HUES64 (cell line): Measurements from ENCODE around the gene SULT1A3.

Experiments
- H3K27ac ChIP-seq: 2 replicates; pipeline ENCODE4 v1.7.0; 2013; ENCODE audit warnings: low read depth, low read length, inconsistent platforms
- H3K27me3 ChIP-seq: 2 replicates; pipeline ENCODE4 v1.6.1; 2013; ENCODE audit warnings: mild to moderate bottlenecking, low read length; ENCODE audit not compliant: insufficient read depth
- H3K36me3 ChIP-seq: 2 replicates; pipeline ENCODE4 v1.6.1; 2013; ENCODE audit warnings: mild to moderate bottlenecking, low read length; ENCODE audit not compliant: insufficient read depth
- H3K4me1 ChIP-seq: 2 replicates; pipeline ENCODE4 v1.6.1; 2013; ENCODE audit warnings: mild to moderate bottlenecking, low read length, moderate library complexity; ENCODE audit not compliant: insufficient read depth
- H3K4me3 ChIP-seq: 2 replicates; pipeline ENCODE4 v1.5.1; 2013; ENCODE audit warnings: mild to moderate bottlenecking, low read length, moderate library complexity
- H3K9ac ChIP-seq: 2 replicates; pipeline ENCODE4 v1.6.1; 2013; ENCODE audit warnings: mild to moderate bottlenecking, low read depth, low read length
- H3K9me3 ChIP-seq: 2 replicates; pipeline ENCODE4 v1.6.1; 2013; ENCODE audit warnings: low read depth, low read length; ENCODE audit not compliant: insufficient read depth
- WGBS: fragments of 150-250, 120-280 bp; methylation state at CpG from one replicate; pipeline ENCODE4 v1.1.7; 2013; ENCODE audit warnings: missing lambda C conversion rate; 5-methylcytosine and 5-hydroxymethylcytosine counted together

The SULT1A3 gene

DNA sequence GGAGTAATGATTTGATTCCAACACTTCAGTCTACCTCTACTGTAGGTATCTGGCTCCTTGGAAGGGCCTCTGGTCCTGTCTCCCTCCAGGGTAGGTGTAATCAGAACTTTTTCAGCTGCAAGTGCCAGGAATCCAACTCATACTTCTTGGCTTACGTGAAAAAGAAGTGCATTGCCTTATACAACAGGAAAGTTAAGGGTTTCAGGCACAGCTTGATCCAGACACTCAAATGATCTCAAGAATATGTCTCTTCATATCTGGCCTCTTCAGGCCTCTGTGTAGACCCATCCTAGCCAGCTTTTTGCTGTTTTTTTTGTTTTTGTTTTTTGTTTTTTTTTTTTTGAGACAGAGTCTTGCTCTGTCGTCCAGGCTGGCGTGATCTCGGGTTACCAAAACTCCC, 19.9 kb upstream of the SULT1A3 start:
- no peaks in the 10 kb centered on the region for H3K4me1 ChIP-seq
- no peak overlapping the region for H3K4me3 ChIP-seq
- H3K36me3 ChIP-seq: no peaks in the 10 kb centered on the region
- no peak overlapping the region for H3K27ac ChIP-seq
- no peaks in the 10 kb centered on the region for H3K9me3 ChIP-seq
- H3K27me3 ChIP-seq: peaks cover 18% of the 10 kb centered on the region
- H3K9ac ChIP-seq: no peak overlapping the region
- WGBS: 93% methylated on average over 4 of the region's 4 CpGs

DNA sequence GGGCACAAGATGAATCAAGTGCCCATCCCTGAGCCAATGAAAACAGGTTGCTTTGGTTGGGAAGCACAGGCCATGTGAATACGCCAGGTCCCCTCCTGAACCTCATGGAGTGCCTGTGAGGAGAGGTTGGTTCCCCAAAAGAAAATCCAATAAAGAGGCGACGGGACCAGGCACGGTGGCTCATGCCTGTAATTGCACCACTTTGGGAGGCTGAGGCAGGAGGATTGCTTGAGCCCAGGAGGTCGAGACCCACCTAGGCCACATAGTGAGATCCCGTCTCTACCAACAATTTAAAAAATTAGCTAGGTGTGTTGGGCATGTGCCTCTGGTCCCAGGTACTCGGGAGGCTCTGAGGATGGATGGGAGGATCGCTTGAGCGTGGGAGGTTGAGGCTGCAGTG, 19.1 kb upstream of the SULT1A3 start:
- 94% methylated on average over 8 of the region's 9 CpGs for WGBS
- no peak overlapping the region for H3K27ac ChIP-seq
- H3K9ac ChIP-seq: no peak overlapping the region
- H3K27me3 ChIP-seq: peaks cover 26% of the 10 kb centered on the region
- H3K4me1 ChIP-seq: no peaks in the 10 kb centered on the region
- no peaks in the 10 kb centered on the region for H3K9me3 ChIP-seq
- no peaks in the 10 kb centered on the region for H3K36me3 ChIP-seq
- H3K4me3 ChIP-seq: no peak overlapping the region

DNA sequence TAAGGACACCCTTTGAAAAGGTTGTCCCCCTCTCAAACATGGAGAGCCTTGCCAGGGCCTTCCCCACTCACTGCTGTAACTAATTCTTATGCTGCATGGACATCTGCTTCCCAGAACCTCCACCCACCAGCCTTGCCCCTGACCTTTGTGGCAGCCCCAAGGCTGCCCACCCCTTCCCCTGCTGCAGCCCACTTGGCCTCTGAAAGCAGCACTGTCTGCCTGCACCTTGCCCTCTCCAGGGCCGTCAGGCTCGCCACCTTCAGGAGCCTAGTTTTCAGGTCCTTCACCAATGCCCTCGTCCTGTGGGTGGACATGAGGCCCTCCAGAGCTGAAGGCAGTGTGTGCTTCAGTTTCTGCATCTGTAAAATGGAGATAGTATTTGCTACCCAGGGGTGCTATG, 18.3 kb upstream of the SULT1A3 start:
- Histone ChIP-seq H3K27ac (no peak overlapping the region), H3K4me1 (no peaks in the 10 kb centered on the region), H3K9ac (no peak overlapping the region), H3K4me3 (no peak overlapping the region), H3K36me3 (no peaks in the 10 kb centered on the region), H3K9me3 (no peaks in the 10 kb centered on the region), H3K27me3 (peaks cover 27% of the 10 kb centered on the region)
- 86% methylated on average over 3 of the region's 3 CpGs for WGBS

DNA sequence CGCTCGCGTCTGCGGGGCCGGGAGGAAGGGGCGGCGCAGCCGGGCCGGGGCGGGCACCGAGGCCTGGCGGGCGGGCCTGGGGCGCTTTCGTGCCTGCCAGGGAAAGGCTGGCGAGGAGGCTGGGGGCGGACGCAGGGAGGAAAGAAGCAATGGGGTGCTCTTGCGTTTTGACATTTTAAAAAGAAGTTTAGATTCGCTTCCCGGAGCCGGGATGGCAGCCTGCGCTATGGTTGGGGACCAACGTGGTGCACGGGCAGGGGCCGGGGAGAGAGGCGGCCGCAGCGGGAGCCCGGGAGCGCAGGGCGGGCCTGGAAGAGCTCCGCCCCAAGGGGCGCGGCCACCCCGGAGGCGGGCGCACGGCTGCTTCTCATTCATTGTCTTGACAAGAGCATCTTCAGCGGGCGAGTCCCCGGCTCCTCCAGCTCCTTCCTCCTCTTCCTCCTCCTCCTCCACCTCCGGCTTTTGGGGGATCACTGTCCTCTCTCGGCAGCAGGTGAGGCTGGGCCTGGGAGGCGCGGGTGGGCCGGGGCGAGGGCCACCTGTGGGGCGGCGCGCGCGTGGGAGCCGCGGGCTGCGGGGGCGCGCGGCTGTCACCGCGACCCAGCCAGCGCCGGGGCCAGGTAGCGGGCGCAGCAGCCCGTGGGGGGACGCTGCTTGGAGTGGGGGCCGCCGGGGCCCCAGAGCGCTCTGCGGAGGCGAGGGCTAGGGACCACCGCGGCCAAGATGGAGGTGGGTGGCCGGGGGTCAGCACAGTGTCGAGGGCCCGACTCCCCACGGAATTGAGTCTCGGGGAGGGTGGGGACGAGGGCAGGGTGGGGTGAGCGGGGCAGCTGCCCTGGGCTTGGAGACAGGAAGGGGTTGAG, 15.6 kb upstream of the SULT1A3 start, which contains the start of gene CORO1A:
CORO1A (plus strand) TSS at position 370 of the 863 bp plus-strand sequence. CDS start 1,608 bp downstream, outside the sequence.
- H3K9ac ChIP-seq: peak within 1 kb of the TSS; percentile 62; the same call in 1 of the 2 replicates
- H3K9me3 ChIP-seq: no peaks in the 10 kb centered on the region
- peak within 1 kb of the TSS; percentile 69 for H3K4me3 ChIP-seq
- no peaks in the 10 kb centered on the region for H3K4me1 ChIP-seq
- no peak within 1 kb of the TSS for H3K27ac ChIP-seq
- H3K27me3 ChIP-seq: peaks cover 27% of the 10 kb centered on the region
- 5% methylated on average over 81 of the region's 81 CpGs for WGBS
- no peaks in the 10 kb centered on the region for H3K36me3 ChIP-seq

DNA sequence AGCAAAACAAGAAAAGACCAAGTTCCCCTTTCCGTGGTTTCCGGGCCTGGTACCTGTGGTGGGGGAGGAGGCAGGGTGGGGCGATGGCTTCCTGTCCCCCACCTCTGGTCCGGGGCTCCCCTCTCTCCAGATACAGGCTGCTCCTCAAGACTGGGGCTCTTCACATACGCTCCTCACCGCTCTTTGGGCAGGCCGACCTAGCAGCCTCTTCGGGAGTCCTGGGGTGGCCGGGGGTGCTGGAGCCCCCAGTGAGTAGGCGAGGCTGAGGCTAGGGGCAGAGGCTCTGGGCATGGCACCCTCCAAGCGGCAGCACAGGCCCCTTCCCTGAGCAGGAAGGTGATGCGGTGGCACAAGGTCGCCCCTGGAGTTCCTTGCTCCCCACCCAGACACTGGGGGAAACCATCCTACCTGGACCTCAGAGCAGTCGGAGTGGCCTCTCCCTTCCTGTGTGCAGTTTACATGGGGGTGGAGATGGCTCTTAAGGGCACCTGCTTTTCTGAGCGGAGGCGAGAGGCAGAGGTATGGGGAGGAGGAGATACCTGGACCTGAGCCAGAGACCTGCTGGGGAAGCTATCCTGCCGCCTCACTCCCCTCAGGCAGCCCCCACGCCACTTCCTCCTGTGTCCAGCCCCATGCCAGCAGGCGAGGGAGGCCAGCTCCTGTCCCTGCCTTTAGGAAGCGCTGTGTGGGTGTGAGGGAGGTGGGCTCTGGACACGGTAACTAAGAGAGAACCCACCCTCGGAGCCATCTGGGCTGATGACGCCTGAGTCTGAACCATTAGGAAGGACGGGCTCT, 14.8 kb upstream of the SULT1A3 start:
- Histone ChIP-seq H3K9me3 (no peaks in the 10 kb centered on the region), H3K27ac (no peak overlapping the region), H3K36me3 (no peaks in the 10 kb centered on the region), H3K27me3 (peaks cover 27% of the 10 kb centered on the region), H3K4me3 (peak overlapping the region; percentile 69), H3K9ac (no peak overlapping the region), H3K4me1 (no peaks in the 10 kb centered on the region)
- 75% methylated on average over 24 of the region's 24 CpGs for WGBS

DNA sequence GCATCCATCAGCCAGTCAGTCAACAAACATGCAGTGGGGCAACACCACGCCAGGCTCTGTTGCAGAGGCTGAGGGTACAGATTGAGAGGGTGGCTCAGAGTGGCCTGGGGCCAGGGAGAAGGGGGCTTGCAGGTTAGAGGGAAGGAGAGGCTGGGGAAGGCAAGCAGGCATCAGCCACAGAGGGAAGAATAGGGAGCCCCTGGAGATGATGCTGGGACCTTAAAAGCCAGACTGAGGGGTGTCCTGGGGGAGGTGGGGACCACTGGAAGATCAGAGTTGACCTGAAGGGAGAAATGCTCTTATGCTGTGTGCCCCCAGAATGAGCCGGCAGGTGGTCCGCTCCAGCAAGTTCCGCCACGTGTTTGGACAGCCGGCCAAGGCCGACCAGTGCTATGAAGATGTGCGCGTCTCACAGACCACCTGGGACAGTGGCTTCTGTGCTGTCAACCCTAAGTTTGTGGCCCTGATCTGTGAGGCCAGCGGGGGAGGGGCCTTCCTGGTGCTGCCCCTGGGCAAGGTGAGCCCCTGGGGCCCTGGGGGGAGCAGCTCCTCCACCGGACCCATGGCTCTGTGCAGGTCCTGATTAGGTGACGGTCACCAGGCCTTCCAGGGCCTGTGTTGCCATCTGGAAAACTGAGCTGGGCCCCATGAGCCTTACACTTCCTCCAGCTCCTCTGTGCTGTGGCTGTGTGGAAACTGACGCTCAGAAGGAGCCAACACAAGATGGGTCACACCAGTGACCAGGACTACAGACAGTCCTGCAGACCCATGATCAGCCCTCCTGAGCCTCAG, 14.0 kb upstream of the SULT1A3 start:
- no peak overlapping the region for H3K27ac ChIP-seq
- peaks cover 27% of the 10 kb centered on the region for H3K27me3 ChIP-seq
- no peaks in the 10 kb centered on the region for H3K9me3 ChIP-seq
- H3K9ac ChIP-seq: no peak overlapping the region
- H3K36me3 ChIP-seq: no peaks in the 10 kb centered on the region
- H3K4me1 ChIP-seq: no peaks in the 10 kb centered on the region
- 89% methylated on average over 13 of the region's 13 CpGs for WGBS
- no peak overlapping the region for H3K4me3 ChIP-seq

DNA sequence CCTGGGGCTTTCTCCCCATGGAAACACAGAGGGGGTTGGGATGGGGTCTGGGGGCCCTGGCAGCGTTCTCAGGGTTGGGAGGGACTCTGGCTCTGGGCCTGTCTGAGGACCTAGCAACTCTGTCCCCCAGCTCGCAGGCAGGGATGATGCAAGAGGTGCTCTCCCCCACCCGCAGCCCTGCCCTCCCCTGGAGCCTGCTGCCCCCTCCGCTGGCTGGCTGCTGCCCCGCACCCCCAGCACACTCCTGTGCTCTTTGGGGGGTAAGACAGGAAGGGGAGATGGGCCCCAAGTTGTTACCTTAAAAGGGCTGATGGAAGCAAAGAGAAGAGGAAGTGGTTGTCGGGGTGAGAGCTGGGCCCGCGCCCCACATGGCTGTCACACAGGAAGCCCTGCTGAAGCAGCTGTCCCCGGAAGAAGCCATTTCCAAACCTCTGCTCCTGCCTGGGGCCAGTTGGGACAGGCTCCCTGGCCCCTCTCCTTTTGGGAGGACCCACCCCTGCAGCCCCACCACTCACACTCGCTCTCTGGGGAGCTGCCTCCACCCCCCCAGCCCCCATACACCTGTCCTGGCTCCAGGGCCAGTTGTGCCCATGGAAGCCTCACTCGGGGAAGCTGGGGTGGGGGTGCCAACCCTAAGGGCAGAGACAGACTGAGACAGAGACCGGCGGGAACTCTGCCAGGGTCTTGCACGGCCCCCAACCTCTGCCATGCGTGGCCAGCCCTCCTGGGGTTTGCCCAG, 13.2 kb upstream of the SULT1A3 start:
- Histone ChIP-seq H3K27me3 (peaks cover 27% of the 10 kb centered on the region), H3K9me3 (no peaks in the 10 kb centered on the region), H3K9ac (no peak overlapping the region; the same call in 1 of the 2 replicates), H3K36me3 (no peaks in the 10 kb centered on the region), H3K4me3 (no peak overlapping the region), H3K27ac (no peak overlapping the region), H3K4me1 (no peaks in the 10 kb centered on the region)
- 83% methylated on average over 15 of the region's 15 CpGs for WGBS

DNA sequence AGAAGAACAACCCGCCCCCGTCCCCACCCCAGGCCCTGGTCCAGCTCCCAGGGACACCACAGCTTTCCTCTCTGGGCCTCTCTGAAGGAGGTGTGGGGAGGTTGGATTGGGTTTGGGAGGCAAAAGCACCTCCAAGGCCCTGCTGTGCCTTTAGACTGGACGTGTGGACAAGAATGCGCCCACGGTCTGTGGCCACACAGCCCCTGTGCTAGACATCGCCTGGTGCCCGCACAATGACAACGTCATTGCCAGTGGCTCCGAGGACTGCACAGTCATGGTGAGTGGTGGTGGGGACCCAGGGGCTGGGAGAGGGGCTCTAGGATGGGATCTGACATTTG, 12.6 kb upstream of the SULT1A3 start:
- Histone ChIP-seq H3K9ac (no peak overlapping the region), H3K4me3 (no peak overlapping the region), H3K27ac (no peak overlapping the region), H3K36me3 (no peaks in the 10 kb centered on the region), H3K9me3 (no peaks in the 10 kb centered on the region), H3K4me1 (no peaks in the 10 kb centered on the region), H3K27me3 (peaks cover 24% of the 10 kb centered on the region)
- WGBS: 94% methylated on average over 9 of the region's 9 CpGs

DNA sequence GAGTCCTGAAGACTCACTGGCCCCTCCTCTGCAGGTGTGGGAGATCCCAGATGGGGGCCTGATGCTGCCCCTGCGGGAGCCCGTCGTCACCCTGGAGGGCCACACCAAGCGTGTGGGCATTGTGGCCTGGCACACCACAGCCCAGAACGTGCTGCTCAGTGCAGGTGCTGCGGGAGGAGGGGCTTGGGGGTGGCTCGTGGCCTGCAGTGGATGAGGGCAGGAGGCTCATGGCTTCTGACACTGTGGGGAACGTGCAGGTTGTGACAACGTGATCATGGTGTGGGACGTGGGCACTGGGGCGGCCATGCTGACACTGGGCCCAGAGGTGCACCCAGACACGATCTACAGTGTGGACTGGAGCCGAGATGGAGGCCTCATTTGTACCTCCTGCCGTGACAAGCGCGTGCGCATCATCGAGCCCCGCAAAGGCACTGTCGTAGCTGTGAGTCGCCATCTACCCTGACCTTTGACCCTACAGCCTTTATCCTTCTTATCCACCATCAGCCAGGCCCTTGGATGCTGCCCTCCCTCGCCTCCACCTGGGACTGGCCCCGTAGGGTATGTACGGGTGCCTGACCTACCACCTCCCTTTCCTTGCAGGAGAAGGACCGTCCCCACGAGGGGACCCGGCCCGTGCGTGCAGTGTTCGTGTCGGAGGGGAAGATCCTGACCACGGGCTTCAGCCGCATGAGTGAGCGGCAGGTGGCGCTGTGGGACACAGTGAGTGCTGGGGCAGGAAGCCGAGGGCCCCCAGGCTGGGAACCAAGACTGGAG, 12.1 kb upstream of the SULT1A3 start:
- Histone ChIP-seq H3K4me1 (no peaks in the 10 kb centered on the region), H3K27ac (no peak overlapping the region), H3K9ac (no peak overlapping the region), H3K27me3 (peaks cover 23% of the 10 kb centered on the region), H3K4me3 (no peak overlapping the region), H3K36me3 (no peaks in the 10 kb centered on the region), H3K9me3 (no peaks in the 10 kb centered on the region)
- 80% methylated on average over 36 of the region's 36 CpGs for WGBS

DNA sequence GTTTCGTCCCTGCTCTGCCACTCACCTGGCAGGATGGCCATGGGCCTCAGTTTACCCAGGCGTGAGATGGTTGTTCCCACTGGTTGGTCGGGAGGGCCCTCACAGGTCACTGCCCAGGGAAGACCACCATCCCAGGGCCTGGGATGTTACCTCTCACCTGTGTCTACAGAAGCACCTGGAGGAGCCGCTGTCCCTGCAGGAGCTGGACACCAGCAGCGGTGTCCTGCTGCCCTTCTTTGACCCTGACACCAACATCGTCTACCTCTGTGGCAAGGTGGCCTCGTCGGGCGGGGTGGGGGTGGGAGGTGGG, 11.5 kb upstream of the SULT1A3 start:
- H3K9ac ChIP-seq: no peak overlapping the region
- no peaks in the 10 kb centered on the region for H3K36me3 ChIP-seq
- H3K27ac ChIP-seq: no peak overlapping the region
- H3K9me3 ChIP-seq: no peaks in the 10 kb centered on the region
- no peak overlapping the region for H3K4me3 ChIP-seq
- peaks cover 17% of the 10 kb centered on the region for H3K27me3 ChIP-seq
- no peaks in the 10 kb centered on the region for H3K4me1 ChIP-seq
- 88% methylated on average over 5 of the region's 9 CpGs for WGBS
